Measurements from ENCODE around the gene IRF2BPL.

DNA sequence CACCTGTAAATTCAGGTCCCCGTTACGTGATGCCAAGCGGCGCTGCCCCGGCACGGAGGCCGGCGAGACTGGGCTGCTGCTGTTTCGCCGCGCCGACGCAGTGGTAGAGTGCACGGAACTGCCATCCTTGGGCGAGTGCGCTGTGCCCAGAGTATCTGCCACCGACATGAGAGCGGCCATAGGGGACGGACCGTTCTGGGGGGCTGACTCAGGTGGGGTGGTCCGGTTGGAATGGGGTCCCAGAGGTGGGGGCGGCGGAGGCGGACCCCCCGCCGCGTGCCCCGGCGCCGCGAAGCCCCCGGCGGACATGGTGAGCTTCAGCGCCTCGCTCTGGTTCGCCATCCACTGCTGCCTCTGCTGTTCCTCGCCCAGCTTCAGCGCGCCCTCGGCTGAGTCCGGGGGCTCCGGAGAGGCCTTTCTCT is 2.8 kb downstream of the IRF2BPL start:
- TF ChIP-seq, protein P1, sequence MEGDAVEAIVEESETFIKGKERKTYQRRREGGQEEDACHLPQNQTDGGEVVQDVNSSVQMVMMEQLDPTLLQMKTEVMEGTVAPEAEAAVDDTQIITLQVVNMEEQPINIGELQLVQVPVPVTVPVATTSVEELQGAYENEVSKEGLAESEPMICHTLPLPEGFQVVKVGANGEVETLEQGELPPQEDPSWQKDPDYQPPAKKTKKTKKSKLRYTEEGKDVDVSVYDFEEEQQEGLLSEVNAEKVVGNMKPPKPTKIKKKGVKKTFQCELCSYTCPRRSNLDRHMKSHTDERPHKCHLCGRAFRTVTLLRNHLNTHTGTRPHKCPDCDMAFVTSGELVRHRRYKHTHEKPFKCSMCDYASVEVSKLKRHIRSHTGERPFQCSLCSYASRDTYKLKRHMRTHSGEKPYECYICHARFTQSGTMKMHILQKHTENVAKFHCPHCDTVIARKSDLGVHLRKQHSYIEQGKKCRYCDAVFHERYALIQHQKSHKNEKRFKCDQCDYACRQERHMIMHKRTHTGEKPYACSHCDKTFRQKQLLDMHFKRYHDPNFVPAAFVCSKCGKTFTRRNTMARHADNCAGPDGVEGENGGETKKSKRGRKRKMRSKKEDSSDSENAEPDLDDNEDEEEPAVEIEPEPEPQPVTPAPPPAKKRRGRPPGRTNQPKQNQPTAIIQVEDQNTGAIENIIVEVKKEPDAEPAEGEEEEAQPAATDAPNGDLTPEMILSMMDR (IDR thresholded peaks at IDR 0.05), result no peak
- no peak for TF ChIP-seq POLR2AphosphoS5 (IDR thresholded peaks at IDR 0.05)
- no peak for TF ChIP-seq EP300 (IDR thresholded peaks at IDR 0.05)
- TF ChIP-seq POLR2A (IDR thresholded peaks at IDR 0.05), result no peak
